ENCODE data around the gene TMCC2.

DNA sequence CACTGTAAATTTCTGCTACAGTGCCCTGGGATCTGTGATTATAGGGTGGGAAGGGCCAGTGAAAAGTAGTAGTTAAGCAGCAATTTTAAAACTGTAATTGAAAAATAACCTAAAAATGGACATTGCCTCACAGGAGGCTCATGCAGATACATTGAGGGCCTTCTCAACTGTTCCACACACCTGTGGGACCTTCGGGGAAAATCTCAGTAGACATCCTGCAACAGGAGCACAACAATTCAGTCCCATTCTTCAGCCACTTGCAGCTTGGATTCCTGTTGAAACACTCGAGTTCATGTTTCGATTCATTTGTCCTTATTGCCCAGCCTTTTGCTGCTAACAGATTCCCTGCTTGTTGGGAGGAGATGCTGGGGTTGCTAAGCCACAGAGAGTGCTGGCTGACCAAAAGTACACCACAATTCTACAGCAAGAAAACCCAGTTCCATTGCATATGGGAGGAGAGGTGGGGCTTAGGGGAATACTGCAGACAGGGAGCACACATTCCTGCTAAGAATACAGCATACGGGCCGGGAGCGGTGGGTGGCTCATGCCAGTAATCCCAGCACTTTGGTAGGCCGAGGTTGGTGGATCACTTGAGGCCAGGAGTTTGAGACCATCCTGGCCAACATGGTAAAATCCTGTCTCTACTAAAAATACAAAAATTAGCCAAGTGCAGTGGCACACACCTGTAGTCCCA lies 4.5 kb downstream of the TMCC2 start:
- no peak for TF ChIP-seq CTCF (IDR thresholded peaks at IDR 0.05; ENCODE audit: control extremely low read depth in 1 of 3, insufficient read depth in 1 of 3, low read depth in 1 of 3, low read length in 3 of 3)
- TF ChIP-seq SUZ12 (IDR thresholded peaks at IDR 0.05; ENCODE audit: low read length): no peak
- TF ChIP-seq, protein P1, sequence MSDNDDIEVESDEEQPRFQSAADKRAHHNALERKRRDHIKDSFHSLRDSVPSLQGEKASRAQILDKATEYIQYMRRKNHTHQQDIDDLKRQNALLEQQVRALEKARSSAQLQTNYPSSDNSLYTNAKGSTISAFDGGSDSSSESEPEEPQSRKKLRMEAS (IDR thresholded peaks at IDR 0.05): no peak
- no peak for TF ChIP-seq SP2 (IDR thresholded peaks at IDR 0.05; ENCODE audit: low read length)
- no peak for TF ChIP-seq POLR2A (IDR thresholded peaks at IDR 0.05; ENCODE audit: control extremely low read depth in 1 of 2, low read depth in 2 of 2, low read length in 2 of 2)

Data from H1 (cell line).